T-cell (primary cell): Measurements from ENCODE around the gene CD69. TPM values are rescaled to one million over a fixed set of nuclear protein-coding genes. Genes with fewer than 3 reads are reported as not detected.
A peak's percentile ranks its signal among the peaks of the same experiment; 100 is the strongest.
"Not testable (repeated sequence)": the region's sequence is repeated elsewhere in the genome, so short reads cannot be mapped to it uniquely, and the experiment has no call there.

Source experiments
- ATAC-seq, 4 experiments: fragments of 200-7000 bp in 3 of 4; fragments of 150-1000 bp in 1 of 4; cut with Tn5 transposase; replicated peaks in 1 of 4; 1 replicate in 3 of 4; 2 replicates in 1 of 4; pipeline ENCODE4 v1.10.0; 2021; ENCODE audit warnings: moderate library complexity in 3 of 4, mild to moderate bottlenecking in 2 of 4, moderate number of reproducible peaks in 1 of 4
- CTCF ChIA-PET, 2 donors: fragments of 300-600 bp; sonication (Branson Sonifier 250); formaldehyde crosslinking; loops; one replicate each; lab custom pipeline; 2022; ENCODE audit warnings: antibody characterized with exemption in 2 of 2; lab: Charles Lee
- POLR2A ChIA-PET, 2 donors: fragments of 300-600 bp; sonication (Branson Sonifier 250); formaldehyde crosslinking; loops; one replicate each; lab custom pipeline; 2022; ENCODE audit warnings: antibody characterized with exemption in 2 of 2; lab: Charles Lee
- DNase-seq, 35 experiments: peaks; one replicate each; pipeline versions ENCODE4 v3.0.0 to v3.0.0-alpha.2; 2013 to 2023
- H3K27ac ChIP-seq: one replicate; pipeline ENCODE4 v1.5.1; 2013; ENCODE audit warnings: low read length
- H3K27me3 ChIP-seq, 2 experiments: replicated peaks in 1 of 2; 1 replicate in 1 of 2; 2 replicates in 1 of 2; pipeline versions ENCODE4 v1.6.1 to v1.7.0; 2013; ENCODE audit warnings: low read length in 1 of 2, mixed read lengths in 1 of 2; ENCODE audit not compliant: control insufficient read depth in 2 of 2, insufficient read depth in 2 of 2; ENCODE audit errors: extremely low read depth in 1 of 2
- H3K36me3 ChIP-seq, 2 donors: 1 replicate in 1 of 2; 2 replicates in 1 of 2; pipeline versions ENCODE4 v1.6.1 to v1.7.0; 2013; ENCODE audit warnings: low read length in 1 of 2; ENCODE audit not compliant: control insufficient read depth in 2 of 2, insufficient read depth in 1 of 2; ENCODE audit errors: extremely low read depth in 1 of 2
- H3K4me1 ChIP-seq, 2 experiments: 1 replicate in 1 of 2; 2 replicates in 1 of 2; pipeline versions ENCODE4 v1.6.1 to v1.7.0; 2013; ENCODE audit warnings: low read length in 2 of 2, mixed read lengths in 1 of 2; ENCODE audit not compliant: insufficient read depth in 2 of 2, control insufficient read depth in 1 of 2; ENCODE audit errors: extremely low read depth in 1 of 2
- H3K4me3 ChIP-seq, 2 donors: 1 replicate in 1 of 2; 2 replicates in 1 of 2; pipeline versions ENCODE4 v1.5.1 to v1.7.0; 2013; ENCODE audit warnings: mild to moderate bottlenecking in 2 of 2, low read length in 1 of 2, moderate library complexity in 1 of 2; ENCODE audit not compliant: control insufficient read depth in 1 of 2; ENCODE audit errors: extremely low read depth in 1 of 2
- H3K9me3 ChIP-seq: 2 replicates; pipeline ENCODE4 v1.7.0; 2013
- H3K27ac Mint-ChIP-seq, 2 donors: one replicate each; pipeline ENCODE4 v1.8.0; 2020 to 2021; ENCODE audit warnings: mild to moderate bottlenecking in 2 of 2, mixed read lengths in 2 of 2
- H3K27me3 Mint-ChIP-seq, 2 donors: one replicate each; pipeline ENCODE4 v1.8.0; 2021 to 2022; ENCODE audit warnings: mixed read lengths in 2 of 2
- H3K36me3 Mint-ChIP-seq: one replicate; pipeline ENCODE4 v1.8.0; 2021; ENCODE audit warnings: mixed read lengths
- H3K4me1 Mint-ChIP-seq, 3 donors: one replicate each; pipeline ENCODE4 v1.8.0; 2020 to 2022; ENCODE audit warnings: mixed read lengths in 3 of 3, mild to moderate bottlenecking in 1 of 3
- H3K4me3 Mint-ChIP-seq, 3 donors: one replicate each; pipeline ENCODE4 v1.8.0; 2020 to 2022; ENCODE audit warnings: mild to moderate bottlenecking in 3 of 3, mixed read lengths in 3 of 3, moderate library complexity in 3 of 3
- H3K9me3 Mint-ChIP-seq, 3 donors: one replicate each; pipeline ENCODE4 v1.8.0; 2020 to 2022; ENCODE audit warnings: mixed read lengths in 3 of 3
- WGBS: methylation state at CpG from one replicate; pipeline ENCODE4 v1.1.5; 2013; ENCODE audit warnings: missing lambda C conversion rate; ENCODE audit not compliant: insufficient coverage; 5-methylcytosine and 5-hydroxymethylcytosine counted together
- total RNA-seq, 35 experiments: library from RNA in 6 of 35; stranded (reverse) in 6 of 35; fragments of 120-200 nt in 1 of 35; gene quantifications; one replicate each; pipeline versions ENCODE4 v1.2.1 to v1.2.4 and lab custom pipeline; 2013 to 2026

Gene CD69
- total RNA-seq, 5 donors from 2014 or later (not counting 1 experiment from before 2014, with no cell fraction given) = 36.7 to 746 (median 39.4) TPM

DNA sequence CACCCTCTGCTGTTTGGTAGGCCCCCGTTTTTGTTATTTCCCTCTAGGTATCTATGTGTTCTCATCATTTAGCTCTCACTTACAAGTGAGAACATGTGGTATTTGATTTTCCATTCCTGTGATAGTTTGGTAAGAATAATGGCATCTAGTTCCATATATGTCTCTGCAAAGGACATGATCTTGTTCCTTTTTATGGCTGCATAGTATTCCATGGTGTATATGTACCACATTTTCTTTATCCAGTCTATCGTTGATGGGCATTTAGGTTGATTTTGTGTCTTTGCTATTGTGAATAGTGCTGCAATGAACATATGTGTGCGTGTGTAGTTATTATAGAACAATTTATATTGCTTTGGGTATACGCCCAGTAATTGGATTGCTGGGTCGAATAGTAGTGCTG lies 56.1 kb downstream of the CD69 start:
- CTCF ChIA-PET = interaction anchor here (0.7 to 1.4 kb wide), 2 partner anchors 66 to 69 kb away, joined by 3 read pairs; no protein-coding TSS in a partner anchor
- Mint-ChIP-seq H3K27ac (peak overlapping the region; percentile 69 to 82), H3K9me3 (peaks cover 12 to 39% (median 25%) of the 10 kb centered on the region in 3 donors), H3K36me3 (peaks cover 22% of the 10 kb centered on the region), H3K4me1 (peaks cover 80 to 88% (median 81%) of the 10 kb centered on the region in 3 donors)
- not testable (repeated sequence) for H3K27me3 Mint-ChIP-seq, H3K27me3 ChIP-seq, H3K4me3 ChIP-seq, ATAC-seq, H3K9me3 ChIP-seq, H3K4me3 Mint-ChIP-seq, H3K36me3 ChIP-seq, DNase-seq, H3K27ac ChIP-seq
- peaks cover 37 to 49% of the 10 kb centered on the region in 2 experiments for H3K4me1 ChIP-seq
- WGBS = no CpG with 5 or more reads among the region's 5 CpGs
- POLR2A ChIA-PET = interaction anchor here in 1 of 2 donors (0.6 kb wide), 1 partner anchor 31 kb away, joined by 3 read pairs; no protein-coding TSS in a partner anchor

Other genes with a start within 250 kb of the CD69 start
- 10 to 100 TPM in 4 of 5 donors, 1 to 10 TPM in 1; 9.0 to 55.5 (median 31.6) TPM for gene KLRB1, start 153.0 kb downstream of the CD69 start, total RNA-seq
- gene CLEC2D, start 91.2 kb downstream of the CD69 start, total RNA-seq = 100 to 1,000 TPM; 217 to 338 (median 311) TPM
- 1 to 10 TPM; 1.1 to 4.4 (median 2.9) TPM for gene CLECL1, start 27.8 kb downstream of the CD69 start, total RNA-seq
- gene KLRF1, start 66.6 kb upstream of the CD69 start, total RNA-seq = 10 to 100 TPM in 1 of 5 donors, 1 to 10 TPM in 1, under 1 TPM in 3; 0.35 to 24.8 (median 0.95) TPM
- gene CLEC2B, start 108.5 kb upstream of the CD69 start, total RNA-seq = 100 to 1,000 TPM in 1 of 5 donors, 10 to 100 TPM in 4; 60.0 to 101 (median 74.7) TPM
- gene KLRF2, start 120.6 kb upstream of the CD69 start, total RNA-seq = not detected
- not detected for gene CLEC2A, start 171.5 kb upstream of the CD69 start, total RNA-seq
- under 1 TPM in 1 of 5 donors, not detected in 4; 0.26 TPM for gene CLEC12A, start 210.5 kb upstream of the CD69 start, total RNA-seq
- under 1 TPM in 1 of 5 donors, not detected in 4; 0.50 TPM for gene CLEC1B, start 238.2 kb upstream of the CD69 start, total RNA-seq
- not detected for gene CLEC12B, start 249.7 kb upstream of the CD69 start, total RNA-seq